Fibroblast of skin of back (primary cell): ENCODE measurements around the gene HAGH.

Experiments used
- DNase-seq: peaks from one replicate; pipeline ENCODE4 v3.0.0-alpha.2; 2013

HAGH gene

DNA sequence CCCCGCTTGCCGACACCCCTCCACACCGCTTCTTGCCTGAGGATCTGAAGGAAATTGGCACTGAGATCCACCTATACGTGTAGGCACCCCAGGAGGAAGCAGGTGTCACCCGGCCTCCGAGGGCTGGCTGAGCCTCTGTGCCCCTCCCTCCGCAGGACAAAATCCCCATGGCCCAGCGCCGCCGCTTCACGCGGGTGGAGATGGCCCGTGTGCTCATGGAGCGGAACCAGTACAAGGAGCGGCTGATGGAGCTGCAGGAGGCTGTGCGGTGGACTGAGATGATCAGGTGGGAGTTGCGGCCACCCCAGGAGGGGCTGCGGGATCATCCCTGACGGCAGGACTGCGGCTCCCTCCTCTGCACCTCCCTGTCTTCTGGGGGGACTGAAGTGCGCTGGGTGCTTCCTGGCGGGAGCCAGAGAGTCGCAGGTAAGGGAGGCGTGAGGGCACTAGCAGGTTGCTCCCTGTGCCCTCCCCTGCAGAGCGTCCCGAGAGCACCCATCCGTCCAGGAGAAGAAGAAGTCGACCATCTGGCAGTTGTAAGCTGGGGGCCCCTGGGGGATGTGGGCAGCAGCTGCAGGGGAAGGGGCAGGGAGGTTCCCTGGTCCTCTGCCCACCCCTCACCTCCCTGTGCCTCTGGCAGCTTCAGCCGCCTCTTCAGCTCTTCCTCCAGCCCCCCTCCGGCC lies 64.3 kb downstream of the HAGH start:
- DNase-seq = no peak

- DNase-seq = no peak
These were observed 64.9 kb downstream of the HAGH start for GRCh38 chr16:1761751-1762150.

DNA sequence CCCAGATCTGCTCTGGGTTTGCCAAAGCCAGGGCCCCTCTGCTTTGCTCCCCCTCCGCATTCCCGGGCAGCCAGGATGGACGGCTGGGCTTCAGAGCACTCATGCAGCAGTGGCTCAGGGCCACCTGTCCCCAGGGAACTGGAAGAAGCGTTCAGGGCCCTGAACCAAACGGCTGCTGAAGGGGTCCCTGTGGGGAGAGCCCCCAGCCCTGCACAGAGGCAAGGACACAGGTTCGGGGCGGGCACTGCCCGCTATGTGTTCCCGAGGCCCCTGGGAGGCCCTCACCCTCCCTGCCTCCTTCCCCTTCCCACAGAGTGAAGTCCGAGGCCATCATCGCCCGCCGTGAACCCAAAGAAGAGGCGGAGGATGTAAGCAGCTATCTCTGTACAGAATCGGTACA lies 65.7 kb downstream of the HAGH start:
- DNase-seq = no peak

- no peak for DNase-seq
These were observed 67.1 kb downstream of the HAGH start for GRCh38 chr16:1759511-1759910.

DNA sequence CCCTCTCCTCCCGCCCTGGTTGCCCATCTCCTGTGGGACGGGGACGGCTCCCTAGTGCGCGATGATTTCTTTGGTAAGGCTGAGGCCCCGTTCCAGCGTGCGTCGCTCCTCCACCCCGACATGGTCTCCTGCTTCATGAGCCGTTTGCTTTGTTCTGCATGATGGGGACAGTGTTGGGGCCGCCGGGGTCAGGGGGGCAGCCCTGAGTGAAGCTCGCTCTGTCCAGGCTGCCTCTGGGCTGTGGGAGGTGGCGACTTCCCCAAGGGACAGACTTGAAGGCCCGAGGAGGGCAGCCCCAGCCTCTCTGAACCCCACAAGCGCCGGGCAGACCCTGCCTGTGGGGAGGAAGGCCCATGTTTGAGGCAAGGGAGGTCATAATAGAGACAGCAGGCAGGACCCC lies 67.7 kb downstream of the HAGH start:
- no peak for DNase-seq

DNA sequence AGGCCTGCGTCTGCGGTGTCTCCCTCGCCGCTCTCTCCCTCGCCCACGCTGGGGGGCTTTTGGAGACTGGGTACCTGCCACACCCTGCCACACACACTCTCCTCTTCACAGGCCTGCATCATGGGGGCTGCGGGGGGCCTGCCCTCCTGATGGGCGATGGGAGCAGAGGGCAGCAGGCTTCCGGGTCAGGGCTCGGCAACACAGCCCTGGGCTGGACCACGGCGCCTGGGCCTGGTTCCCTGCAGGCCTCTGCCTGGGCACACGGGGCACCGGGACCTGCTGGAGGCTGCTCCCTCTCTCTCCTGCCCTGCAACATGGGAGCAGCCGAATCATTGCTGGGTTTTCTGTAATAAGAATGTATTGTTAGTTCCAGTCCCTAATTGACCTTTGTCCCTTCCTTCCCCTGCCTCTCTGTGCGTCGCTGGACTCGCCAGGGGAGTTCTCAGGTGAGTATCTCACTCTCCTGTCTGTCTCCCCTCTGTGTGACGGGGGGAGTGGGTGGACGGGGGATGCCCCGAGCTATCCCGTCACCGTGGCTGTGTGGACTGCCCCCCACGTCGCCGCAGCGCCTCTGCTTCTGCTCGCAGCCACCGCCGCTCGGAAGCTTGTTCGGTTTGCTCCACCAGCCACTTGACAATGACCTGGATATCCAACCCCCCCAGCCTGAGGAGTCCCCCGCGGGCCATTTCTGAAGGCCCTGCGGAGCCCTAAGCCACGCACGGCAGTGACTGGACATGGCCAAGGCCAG lies 68.7 kb downstream of the HAGH start:
- no peak for DNase-seq
